ENCODE measurements around the gene MAP7D3. TPM values are rescaled to one million over a fixed set of nuclear protein-coding genes. Genes with fewer than 3 reads are reported as not detected.

The MAP7D3 gene
- total RNA-seq, 4 donors from 2014 or later: 10.5 to 26.1 (median 13.9) TPM

DNA sequence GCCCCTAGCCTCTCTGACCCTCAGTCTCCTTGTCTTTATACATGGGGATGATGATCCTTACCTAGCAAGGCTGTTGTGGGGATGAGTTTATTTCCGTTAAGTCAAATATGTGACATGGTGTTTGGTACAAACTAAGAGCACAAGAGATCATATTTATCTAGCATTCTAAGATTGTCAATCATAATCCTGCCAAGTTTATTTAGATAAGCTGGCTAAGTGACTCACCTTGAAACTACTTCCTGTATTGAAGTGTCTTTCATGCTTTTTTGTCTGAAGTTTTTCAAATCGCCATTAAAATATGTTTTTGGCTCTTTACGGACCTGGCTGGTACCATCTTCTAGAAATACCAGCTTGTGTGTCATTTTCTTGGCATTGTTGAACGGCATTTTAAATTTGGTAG, 30.7 kb downstream of the MAP7D3 start:
- TF ChIP-seq CTCF (IDR thresholded peaks at IDR 0.05 in 4 of 5, conservative IDR thresholded peaks at IDR 0.05 in 1 of 5) (no peak), POLR2A (IDR thresholded peaks at IDR 0.05) (no peak)
- Histone ChIP-seq H3K4me1 (no peaks in the 10 kb centered on the region), H3K27ac (no peak overlapping the region), H3K9me3 (no peaks in the 10 kb centered on the region), H3K27me3 (no peaks in the 10 kb centered on the region), H3K36me3 (peaks cover 0 to 37% of the 10 kb centered on the region in 2 donors), H3K4me3 (no peak overlapping the region)
- in situ Hi-C loops (cut with MboI; ENCODE audit: low sequenced_read_pairs in 4 of 4) (no loop called here), intact Hi-C loops (cut with DNase I; ENCODE audit: low total_unique reads) (no loop called here)
- no peak for ATAC-seq
- no peak for DNase-seq

DNA sequence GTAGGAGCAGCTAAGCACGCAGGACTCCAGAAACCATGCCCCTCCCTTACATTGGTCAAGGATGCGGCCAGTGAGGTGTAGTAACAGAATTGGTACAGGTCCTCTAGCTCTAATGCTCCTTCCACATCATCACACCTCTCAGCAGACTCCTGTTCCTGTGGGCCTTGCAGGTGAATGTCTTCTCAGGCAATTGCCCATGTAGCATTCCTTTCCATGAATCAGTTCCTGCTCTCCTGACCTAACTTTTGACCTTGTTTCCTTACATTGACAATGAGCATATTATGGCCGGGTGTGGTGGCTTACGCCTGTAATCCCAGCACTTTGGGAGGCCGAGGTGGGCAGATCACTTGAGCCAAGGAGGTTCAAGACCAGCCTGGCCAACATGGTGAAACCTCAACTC, 31.3 kb downstream of the MAP7D3 start:
- DNase-seq: no peak
- TF ChIP-seq CTCF (IDR thresholded peaks at IDR 0.05 in 4 of 5, conservative IDR thresholded peaks at IDR 0.05 in 1 of 5): no peak
- no peak for TF ChIP-seq POLR2A (IDR thresholded peaks at IDR 0.05)
- Histone ChIP-seq H3K27ac (no peak overlapping the region), H3K27me3 (no peaks in the 10 kb centered on the region), H3K4me3 (no peak overlapping the region), H3K36me3 (peaks cover 0 to 37% of the 10 kb centered on the region in 2 donors), H3K4me1 (no peaks in the 10 kb centered on the region), H3K9me3 (no peaks in the 10 kb centered on the region)
- in situ Hi-C loops (cut with MboI; ENCODE audit: low sequenced_read_pairs in 4 of 4) (loop anchor here in 2 of 4 donors (10.0 kb wide), 2 partner anchors 45 to 55 kb away; no protein-coding TSS in a partner anchor), intact Hi-C loops (cut with DNase I; ENCODE audit: low total_unique reads) (no loop called here)
- no peak for ATAC-seq

- H3K27me3 ChIP-seq: no peaks in the 10 kb centered on the region
- peaks cover 0 to 18% of the 10 kb centered on the region in 2 donors for H3K36me3 ChIP-seq
- H3K4me3 ChIP-seq: no peak overlapping the region
- in situ Hi-C loops (cut with MboI; ENCODE audit: low sequenced_read_pairs in 4 of 4): loop anchor here in 2 of 4 donors (10.0 kb wide), 2 partner anchors 49 to 51 kb away; no protein-coding TSS in a partner anchor
- DNase-seq (no peak), ATAC-seq (no peak)
- H3K27ac ChIP-seq: no peak overlapping the region
- TF ChIP-seq POLR2A (IDR thresholded peaks at IDR 0.05) (no peak), CTCF (IDR thresholded peaks at IDR 0.05 in 4 of 5, conservative IDR thresholded peaks at IDR 0.05 in 1 of 5) (no peak)
- no peaks in the 10 kb centered on the region for H3K4me1 ChIP-seq
- H3K9me3 ChIP-seq: no peaks in the 10 kb centered on the region
- intact Hi-C loops (cut with DNase I; ENCODE audit: low total_unique reads): no loop called here
These were observed 35.6 kb downstream of the MAP7D3 start for GRCh38 chrX:136215559-136215958.

GRCh38 chrX:136214551-136214950, 36.6 kb downstream of the MAP7D3 start:
- Histone ChIP-seq H3K27ac (peak overlapping the region in 2 of 4 donors; percentile 31 to 92), H3K27me3 (no peaks in the 10 kb centered on the region), H3K36me3 (peaks cover 0 to 14% of the 10 kb centered on the region in 2 donors), H3K9me3 (no peaks in the 10 kb centered on the region), H3K4me1 (no peaks in the 10 kb centered on the region), H3K4me3 (no peak overlapping the region)
- TF ChIP-seq POLR2A (IDR thresholded peaks at IDR 0.05): no peak
- TF ChIP-seq CTCF (IDR thresholded peaks at IDR 0.05 in 4 of 5, conservative IDR thresholded peaks at IDR 0.05 in 1 of 5): no peak
- intact Hi-C loops (cut with DNase I; ENCODE audit: low total_unique reads) (loop anchor here (5.0 kb wide), 2 partner anchors 38 to 53 kb away; partner anchors contain the start of gene MAP7D3), in situ Hi-C loops (cut with MboI; ENCODE audit: low sequenced_read_pairs in 4 of 4) (loop anchor here in 2 of 4 donors (10.0 kb wide), 2 partner anchors 50 kb away; no protein-coding TSS in a partner anchor)
- DNase-seq (no peak), ATAC-seq (no peak)

Data from gastrocnemius medialis (tissue), 4 donors.